AG04449 (cell line): ENCODE measurements around the gene MYADML2.
A peak's percentile ranks its signal among the peaks of the same experiment; 100 is the strongest.

Experiments used
- CTCF ChIA-PET: fragments of 350-600 bp; formaldehyde crosslinking; extraction: SDS; loops from one replicate; lab custom pipeline; 2021; ENCODE audit warnings: antibody characterized with exemption; lab: Yijun Ruan, JAX
- POLR2A ChIA-PET: fragments of 400-600, 350-600 bp; formaldehyde crosslinking; extraction: SDS; loops from one replicate; lab custom pipeline; 2020; ENCODE audit warnings: antibody characterized with exemption, inconsistent platforms; lab: Yijun Ruan, JAX
- DNase-seq: peaks from one replicate; pipeline ENCODE4 v3.0.0-alpha.2; 2010; ENCODE audit warnings: low read depth, low spot score
- H3K4me3 ChIP-seq: 2 replicates; pipeline ENCODE4 v1.5.1; 2011; ENCODE audit warnings: low read depth, mild to moderate bottlenecking, control low read depth, low read length
- TF ChIP-seq, protein P1 (sequence below): IDR thresholded peaks from one replicate; pipeline ENCODE4 v1.5.1; 2011; ENCODE audit warnings: mild to moderate bottlenecking, moderate library complexity, low read length, control low read depth, inconsistent platforms; ENCODE audit not compliant: insufficient read depth; ENCODE audit errors: missing control alignments

Gene MYADML2

DNA sequence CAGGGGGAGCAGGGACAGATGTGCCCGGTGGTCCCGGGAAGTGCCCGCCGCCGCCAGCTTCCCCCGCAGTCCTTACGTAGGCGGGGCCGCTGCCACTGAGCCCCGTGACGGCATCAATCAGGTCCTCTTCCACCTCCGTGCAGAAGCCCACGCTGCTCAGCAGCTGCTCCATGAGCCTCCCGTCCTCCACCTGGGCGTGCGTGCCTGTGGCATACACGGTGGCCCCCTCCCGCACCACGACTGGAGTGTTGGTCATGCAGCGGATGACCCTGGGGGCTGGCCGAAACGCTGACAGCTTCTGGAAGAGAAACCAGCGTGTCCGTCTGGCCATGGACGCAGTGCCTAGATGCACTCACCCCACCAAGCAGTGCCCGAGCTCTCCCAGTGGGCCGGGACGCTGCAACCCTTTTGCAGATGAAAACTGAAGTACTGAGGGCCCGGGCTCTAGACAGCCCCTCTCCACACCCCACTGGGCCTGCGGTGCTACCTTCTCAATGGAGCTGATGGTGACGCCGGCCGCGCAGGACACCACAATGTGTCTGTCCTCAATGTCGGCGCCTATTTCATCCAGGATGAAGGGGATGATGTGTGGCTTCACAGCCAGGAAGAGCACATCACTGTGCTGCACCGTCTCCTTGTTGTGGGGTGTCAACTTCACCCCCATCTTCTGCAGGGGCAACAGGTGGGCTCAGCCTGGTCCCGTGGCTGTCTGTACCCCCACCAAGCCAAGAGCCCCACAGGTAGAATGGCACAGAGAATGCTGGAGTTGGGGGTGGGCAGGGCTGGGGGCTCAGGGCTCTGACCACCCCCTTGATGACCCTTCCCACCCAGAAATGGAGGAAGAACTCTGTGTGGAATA lies 12.0 kb downstream of the MYADML2 start:
- H3K4me3 ChIP-seq, result peak overlapping the region; percentile 56
- TF ChIP-seq, protein P1, sequence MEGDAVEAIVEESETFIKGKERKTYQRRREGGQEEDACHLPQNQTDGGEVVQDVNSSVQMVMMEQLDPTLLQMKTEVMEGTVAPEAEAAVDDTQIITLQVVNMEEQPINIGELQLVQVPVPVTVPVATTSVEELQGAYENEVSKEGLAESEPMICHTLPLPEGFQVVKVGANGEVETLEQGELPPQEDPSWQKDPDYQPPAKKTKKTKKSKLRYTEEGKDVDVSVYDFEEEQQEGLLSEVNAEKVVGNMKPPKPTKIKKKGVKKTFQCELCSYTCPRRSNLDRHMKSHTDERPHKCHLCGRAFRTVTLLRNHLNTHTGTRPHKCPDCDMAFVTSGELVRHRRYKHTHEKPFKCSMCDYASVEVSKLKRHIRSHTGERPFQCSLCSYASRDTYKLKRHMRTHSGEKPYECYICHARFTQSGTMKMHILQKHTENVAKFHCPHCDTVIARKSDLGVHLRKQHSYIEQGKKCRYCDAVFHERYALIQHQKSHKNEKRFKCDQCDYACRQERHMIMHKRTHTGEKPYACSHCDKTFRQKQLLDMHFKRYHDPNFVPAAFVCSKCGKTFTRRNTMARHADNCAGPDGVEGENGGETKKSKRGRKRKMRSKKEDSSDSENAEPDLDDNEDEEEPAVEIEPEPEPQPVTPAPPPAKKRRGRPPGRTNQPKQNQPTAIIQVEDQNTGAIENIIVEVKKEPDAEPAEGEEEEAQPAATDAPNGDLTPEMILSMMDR, result no peak
- ChIA-PET POLR2A (no interaction called here), CTCF (interaction anchor here (1.1 to 1.2 kb wide), 2 partner anchors 18 to 24 kb away, joined by 3 to 4 read pairs; no protein-coding TSS in a partner anchor)
- DNase-seq, result no peak

DNA sequence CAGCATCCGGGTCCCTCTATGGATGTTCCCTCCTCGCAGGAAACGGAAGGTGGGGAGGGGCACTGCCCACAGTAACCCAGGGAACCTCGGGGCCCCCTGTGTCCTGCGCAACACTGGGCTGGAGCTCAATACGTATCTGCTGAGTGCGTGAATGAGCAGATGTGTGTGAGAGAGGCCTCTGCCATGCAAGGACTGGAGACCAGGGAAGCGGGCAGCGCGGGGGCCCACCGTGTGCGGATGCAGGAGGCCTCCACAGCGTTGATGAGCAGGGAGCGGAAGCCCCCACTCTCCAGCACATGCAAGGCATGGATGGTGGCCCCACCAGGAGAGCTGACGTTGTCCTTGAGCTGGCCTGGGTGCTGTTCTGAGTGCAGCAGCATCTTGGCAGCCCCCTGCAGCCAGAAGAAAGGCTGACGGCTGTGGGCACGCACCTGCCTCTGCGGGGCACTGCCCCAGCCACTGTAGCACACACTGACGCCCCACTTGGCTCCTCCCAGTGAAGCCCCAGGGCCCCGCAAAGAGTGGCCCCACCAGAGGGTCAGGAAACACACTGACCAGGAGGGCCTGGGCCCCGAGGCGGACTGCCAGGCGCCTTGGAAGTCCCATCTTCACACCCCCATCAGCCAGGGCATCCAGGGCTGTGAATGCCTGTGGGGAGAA lies 12.8 kb downstream of the MYADML2 start:
- POLR2A ChIA-PET, result no interaction called here
- CTCF ChIA-PET, result interaction anchor here (1.1 to 1.3 kb wide), 3 partner anchors 17 to 95 kb away, joined by 3 to 4 read pairs (median 4); no protein-coding TSS in a partner anchor
- no peak for DNase-seq
- TF ChIP-seq, protein P1, result no peak
- no peak overlapping the region for H3K4me3 ChIP-seq

DNA sequence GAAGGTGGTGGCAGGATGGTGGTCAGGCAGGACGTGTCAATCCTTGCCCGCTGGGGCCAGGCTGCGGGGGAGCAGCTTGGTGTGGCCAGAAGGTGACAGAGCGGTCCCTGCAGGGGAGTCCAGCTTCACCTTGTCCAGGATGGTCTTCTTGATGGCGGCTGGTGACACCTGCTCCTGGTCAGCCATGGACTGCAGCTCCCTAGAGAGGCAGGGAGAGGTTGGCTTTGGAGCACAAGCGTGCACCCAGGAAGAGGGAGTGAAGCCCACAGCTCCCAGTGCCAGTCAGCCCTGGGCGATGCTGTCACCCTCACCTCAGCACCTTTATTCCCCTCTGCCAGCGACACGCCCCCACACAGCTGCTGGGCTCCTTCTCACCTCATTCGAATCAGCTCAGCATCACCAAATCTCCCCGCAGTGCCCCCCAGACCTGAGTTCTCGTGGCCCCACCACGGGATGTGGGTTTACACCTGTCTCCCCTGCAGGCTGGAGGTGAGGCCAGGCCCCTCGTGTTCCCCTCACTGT lies 13.8 kb downstream of the MYADML2 start:
- no peak overlapping the region for H3K4me3 ChIP-seq
- TF ChIP-seq, protein P1, result no peak
- POLR2A ChIA-PET, result no interaction called here
- DNase-seq, result no peak
- CTCF ChIA-PET, result interaction anchor here (1.2 to 1.3 kb wide), 2 partner anchors 96 to 105 kb away, joined by 3 to 4 read pairs; partner anchors contain the start of gene DCXR

DNA sequence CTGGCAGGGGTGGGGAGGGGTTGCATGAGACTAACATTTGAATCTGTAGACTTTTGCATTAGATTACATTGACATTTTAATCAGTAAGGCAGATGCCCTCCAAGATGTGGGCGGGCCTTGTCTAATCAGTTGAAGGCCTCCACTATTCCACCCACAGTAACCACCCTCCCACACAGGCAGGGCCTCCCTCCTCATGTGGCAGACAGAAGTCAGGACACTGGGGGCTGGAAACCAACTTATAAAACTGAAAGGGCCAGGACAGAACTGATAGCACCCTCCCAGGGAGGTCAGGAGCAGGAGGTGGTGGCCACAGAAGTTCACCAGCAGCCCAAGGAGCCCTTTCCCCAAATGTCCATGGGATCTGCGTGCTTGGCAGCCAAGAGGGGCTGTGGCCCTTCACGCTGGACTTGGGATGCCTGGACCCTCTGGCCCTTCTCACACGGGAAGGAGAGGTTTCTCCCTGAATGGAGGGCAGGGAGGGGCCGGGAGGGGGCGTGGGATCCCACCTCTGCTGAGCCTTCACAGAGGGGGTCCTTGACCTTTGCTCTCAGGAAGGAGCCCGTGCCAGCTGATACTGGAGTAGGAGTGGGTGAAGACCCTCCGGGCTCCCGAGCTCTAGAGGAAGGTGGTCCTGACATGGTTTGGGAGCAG lies 14.6 kb downstream of the MYADML2 start:
- CTCF ChIA-PET, result interaction anchor here (1.1 to 1.2 kb wide), 2 partner anchors 88 to 105 kb away, joined by 3 to 4 read pairs; partner anchors contain the start of gene DCXR
- TF ChIP-seq, protein P1, result no peak
- H3K4me3 ChIP-seq, result no peak overlapping the region
- POLR2A ChIA-PET, result no interaction called here
- DNase-seq, result no peak

DNA sequence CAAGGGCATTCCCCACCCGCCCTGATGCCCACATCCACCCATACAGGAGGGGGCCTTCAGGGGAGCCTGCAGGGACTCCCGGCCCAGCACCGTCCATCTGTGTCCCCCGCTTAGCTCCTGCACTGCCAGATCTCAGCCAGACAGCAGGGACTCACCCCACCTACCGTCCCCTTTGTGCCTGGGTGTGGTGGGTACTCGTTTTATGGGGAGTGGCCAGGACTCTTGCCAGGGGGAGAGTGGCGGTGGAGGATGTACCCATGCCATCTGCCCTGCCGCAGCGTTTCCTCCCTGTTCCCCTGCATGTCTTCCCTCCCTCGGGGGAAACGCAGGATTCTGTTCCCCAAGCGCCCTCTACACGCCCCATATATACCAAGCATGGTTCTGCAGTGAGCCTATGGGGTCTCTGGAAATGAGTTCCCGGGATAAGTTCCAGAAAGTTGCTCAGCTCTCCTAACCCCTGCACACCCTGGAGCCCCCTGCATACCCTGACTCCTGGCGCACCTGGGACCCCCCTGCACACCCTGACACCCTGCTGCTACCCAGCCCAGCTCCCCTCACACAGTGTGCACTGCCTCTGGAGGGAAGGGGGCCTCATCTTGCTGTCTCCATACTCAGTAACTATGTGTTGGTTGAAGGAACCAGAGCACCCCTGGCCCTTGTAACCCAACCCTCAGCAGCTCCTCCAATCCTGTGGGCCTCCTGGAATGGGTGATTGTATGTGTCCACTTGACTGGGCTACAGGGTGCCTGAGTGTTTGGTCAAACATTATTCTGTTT lies 15.3 kb downstream of the MYADML2 start:
- CTCF ChIA-PET, result interaction anchor here (1.1 to 1.4 kb wide), 2 partner anchors 28 to 89 kb away, joined by 4 to 5 read pairs; no protein-coding TSS in a partner anchor
- POLR2A ChIA-PET, result no interaction called here
- no peak for DNase-seq
- TF ChIP-seq, protein P1, result no peak
- H3K4me3 ChIP-seq, result no peak overlapping the region
